Breast epithelium (tissue), 3 donors: Measurements from ENCODE around the gene ASPG.

ENCODE experiments used
- CTCF ChIP-seq, 3 donors: fragments of 450-650 bp; IDR thresholded peaks; one replicate each; pipeline ENCODE4 v1.5.1; 2016 to 2017; ENCODE audit warnings: antibody characterized with exemption in 3 of 3, mild to moderate bottlenecking in 3 of 3, moderate library complexity in 3 of 3
- POLR2A ChIP-seq: fragments of 450-650 bp; IDR thresholded peaks from one replicate; pipeline ENCODE4 v1.6.1; 2016; ENCODE audit warnings: antibody characterized with exemption, mild to moderate bottlenecking, moderate library complexity
- POLR2AphosphoS5 ChIP-seq, 3 donors: sonication (generic); formaldehyde crosslinking; IDR thresholded peaks; one replicate each; pipeline ENCODE4 v1.6.1; 2017; ENCODE audit warnings: antibody characterized with exemption in 3 of 3

GRCh38 chr14:104155513-104155912 lies 70.0 kb downstream of the ASPG start:
- TF ChIP-seq CTCF (IDR thresholded peaks at IDR 0.05) (no peak), POLR2A (no peak), POLR2AphosphoS5 (IDR thresholded peaks at IDR 0.05) (no peak)
